Right lobe of liver (tissue), 6 donors: Measurements from ENCODE around the gene ACP6. TPM values are rescaled to one million over a fixed set of nuclear protein-coding genes. Genes with fewer than 3 reads are reported as not detected.
A peak's percentile ranks its signal among the peaks of the same experiment; 100 is the strongest.

Source experiments
- ATAC-seq, 4 donors: fragments of 200-7000 bp; cut with Tn5 transposase; one replicate each; pipeline ENCODE4 v1.9.1; 2020; ENCODE audit warnings: mild to moderate bottlenecking in 4 of 4, moderate library complexity in 4 of 4
- DNase-seq, 3 donors: peaks; one replicate each; pipeline ENCODE4 v3.0.0-alpha.2; 2020
- H3K27ac ChIP-seq, 3 donors: fragments of 200-600 bp; one replicate each; pipeline ENCODE4 v1.8.0; 2022
- H3K27me3 ChIP-seq, 2 donors: fragments of 200-600 bp; one replicate each; pipeline ENCODE4 v1.8.0; 2022
- H3K36me3 ChIP-seq, 4 donors: fragments of 200-600 bp; sonication (generic) in 1 of 4; one replicate each; pipeline versions ENCODE4 v1.5.1 to v1.8.0; 2017 to 2022; ENCODE audit warnings: control low read depth in 1 of 4
- H3K4me1 ChIP-seq, 4 donors: fragments of 200-600 bp; sonication (generic) in 1 of 4; one replicate each; pipeline versions ENCODE4 v1.5.1 to v1.8.0; 2017 to 2022; ENCODE audit warnings: control low read depth in 1 of 4
- H3K4me3 ChIP-seq, 3 donors: fragments of 200-600 bp; one replicate each; pipeline ENCODE4 v1.8.0; 2022
- H3K9me3 ChIP-seq, 4 donors: fragments of 200-600 bp; sonication (generic) in 1 of 4; one replicate each; pipeline versions ENCODE4 v1.5.1 to v1.8.0; 2017 to 2022; ENCODE audit warnings: control low read depth in 1 of 4
- POLR2A ChIP-seq: fragments of 450-650 bp; IDR thresholded peaks from one replicate; pipeline ENCODE4 v1.6.1; 2017; ENCODE audit warnings: antibody characterized with exemption, mild to moderate bottlenecking
- WGBS: methylation state at CpG from one replicate; pipeline ENCODE4 v1.1.6; 2018; ENCODE audit warnings: low coverage, low lambda C conversion rate; ENCODE audit not compliant: insufficient coverage; ENCODE audit errors: missing lambda C conversion rate; 5-methylcytosine and 5-hydroxymethylcytosine counted together
- intact Hi-C, 2 donors: fragments of 100-400 bp; cut with DNase I; formaldehyde crosslinking; loops; one replicate each; pipeline versions ENCODE4 v1.11.2 to v1.14.1; 2022
- total RNA-seq, 6 experiments: library from RNA; depleted of rRNA in 2 of 6; stranded (reverse); fragments of >200 nt in 2 of 6; fragmentation: NEBNext Ultra II Directional in 3 of 6; extraction: Animal tissue kit (Norgen Biotek cat#: 25700) in 3 of 6; gene quantifications; one replicate each; pipeline versions ENCODE4 v1.1.0 to v1.2.4, GENCODE V29; 2016 to 2023
- TF ChIP-seq, protein P1 (sequence below), 4 donors: fragments of 200-600 bp in 3 of 4; fragments of 450-650 bp in 1 of 4; IDR thresholded peaks; one replicate each; pipeline versions ENCODE4 v1.5.1 to v1.8.0; 2016 to 2022; ENCODE audit warnings: antibody characterized with exemption in 4 of 4, mild to moderate bottlenecking in 2 of 4
- donor health status: DM: no; HTN: yes; CAD: no.
- donor health status: DM: no; HTN: no; CAD: no.
- donor health status: DM: no; HTN: no; CAD: no.
- donor health status: DM: no; HTN: yes; CAD: no.
- donor health status: DM: no; HTN: yes; CAD: no.

The ACP6 gene
- total RNA-seq, 6 experiments from 2014 or later: 6.8 to 17.7 (median 11.9) TPM

DNA sequence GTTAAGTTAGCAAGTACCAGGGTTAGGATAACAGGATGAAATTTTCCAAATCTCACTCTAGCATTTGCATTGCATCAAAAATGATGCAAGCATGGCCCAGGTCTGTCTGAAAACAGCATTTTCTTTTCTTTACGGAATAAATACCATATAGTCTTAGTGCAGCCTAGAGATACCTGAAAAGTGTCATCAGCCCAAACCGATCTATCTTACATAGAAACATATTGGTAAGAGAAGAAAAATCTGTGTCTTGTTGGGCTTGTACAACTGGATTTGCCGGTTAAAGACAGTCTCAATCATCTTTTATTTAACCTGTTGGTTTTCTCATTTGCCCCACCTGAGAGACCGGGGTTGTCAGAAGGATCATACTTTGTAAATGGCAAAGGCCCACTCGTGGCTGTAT is 15.8 kb downstream of the ACP6 start:
- DNase-seq (no peak), ATAC-seq (no peak)
- intact Hi-C loops: no loop called here
- TF ChIP-seq, protein P1, sequence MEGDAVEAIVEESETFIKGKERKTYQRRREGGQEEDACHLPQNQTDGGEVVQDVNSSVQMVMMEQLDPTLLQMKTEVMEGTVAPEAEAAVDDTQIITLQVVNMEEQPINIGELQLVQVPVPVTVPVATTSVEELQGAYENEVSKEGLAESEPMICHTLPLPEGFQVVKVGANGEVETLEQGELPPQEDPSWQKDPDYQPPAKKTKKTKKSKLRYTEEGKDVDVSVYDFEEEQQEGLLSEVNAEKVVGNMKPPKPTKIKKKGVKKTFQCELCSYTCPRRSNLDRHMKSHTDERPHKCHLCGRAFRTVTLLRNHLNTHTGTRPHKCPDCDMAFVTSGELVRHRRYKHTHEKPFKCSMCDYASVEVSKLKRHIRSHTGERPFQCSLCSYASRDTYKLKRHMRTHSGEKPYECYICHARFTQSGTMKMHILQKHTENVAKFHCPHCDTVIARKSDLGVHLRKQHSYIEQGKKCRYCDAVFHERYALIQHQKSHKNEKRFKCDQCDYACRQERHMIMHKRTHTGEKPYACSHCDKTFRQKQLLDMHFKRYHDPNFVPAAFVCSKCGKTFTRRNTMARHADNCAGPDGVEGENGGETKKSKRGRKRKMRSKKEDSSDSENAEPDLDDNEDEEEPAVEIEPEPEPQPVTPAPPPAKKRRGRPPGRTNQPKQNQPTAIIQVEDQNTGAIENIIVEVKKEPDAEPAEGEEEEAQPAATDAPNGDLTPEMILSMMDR (IDR thresholded peaks at IDR 0.05): no peak
- Histone ChIP-seq H3K4me1 (no peaks in the 10 kb centered on the region), H3K36me3 (peaks cover 0 to 57% (median 12%) of the 10 kb centered on the region in 4 donors), H3K4me3 (no peak overlapping the region), H3K27ac (no peak overlapping the region), H3K9me3 (no peaks in the 10 kb centered on the region), H3K27me3 (no peaks in the 10 kb centered on the region)
- whole genome bisulfite sequencing: 91% methylated on average over 5 of the region's 5 CpGs

DNA sequence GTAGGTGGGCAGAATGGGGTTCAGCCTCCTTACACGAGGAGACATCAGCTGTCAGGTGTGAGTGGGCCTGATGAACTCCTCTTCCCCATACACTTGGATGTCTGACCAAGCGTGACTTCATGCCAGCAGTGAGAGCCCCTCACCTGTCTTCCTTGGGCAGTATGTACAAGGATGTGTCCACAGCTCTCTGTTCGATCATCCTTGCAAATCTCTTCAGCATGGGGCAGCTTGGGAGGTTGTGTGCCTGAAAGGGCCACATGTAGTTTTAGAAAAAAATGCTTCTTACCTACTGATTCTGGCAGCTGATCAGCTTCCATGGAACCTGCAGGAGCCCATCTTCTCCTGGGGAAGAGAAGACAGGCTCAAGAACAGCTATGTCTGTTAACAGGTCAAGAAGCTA is 18.0 kb downstream of the ACP6 start:
- H3K4me3 ChIP-seq: no peak overlapping the region
- H3K4me1 ChIP-seq: no peaks in the 10 kb centered on the region
- TF ChIP-seq, protein P1 (IDR thresholded peaks at IDR 0.05): no peak
- TF ChIP-seq POLR2A: no peak
- peaks cover 0 to 58% (median 17%) of the 10 kb centered on the region in 4 donors for H3K36me3 ChIP-seq
- ATAC-seq: no peak
- no peaks in the 10 kb centered on the region for H3K9me3 ChIP-seq
- WGBS: no CpG with 5 or more reads among the region's 3 CpGs
- no peaks in the 10 kb centered on the region for H3K27me3 ChIP-seq
- no peak for DNase-seq
- no peak overlapping the region for H3K27ac ChIP-seq
- intact Hi-C loops: no loop called here

DNA sequence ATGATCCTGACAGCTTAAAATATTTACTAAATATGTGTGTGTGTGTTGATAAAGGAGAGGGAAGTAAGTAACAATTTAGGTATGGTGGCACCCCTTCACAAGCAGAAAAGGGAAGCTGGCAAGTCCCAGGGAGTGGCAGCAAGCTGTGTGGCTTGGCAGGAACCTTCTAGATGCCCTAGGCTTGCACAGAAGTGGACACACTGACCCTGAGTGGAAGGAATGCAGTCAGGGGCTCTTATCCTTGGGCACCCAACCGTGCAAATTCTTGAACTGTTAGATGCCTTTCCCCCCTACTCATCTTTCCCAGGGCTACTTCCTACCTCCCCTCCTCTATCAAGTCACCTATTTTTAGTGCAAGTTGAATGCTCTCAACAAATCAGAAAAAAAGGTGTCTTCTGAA is 18.9 kb downstream of the ACP6 start:
- no CpG with 5 or more reads among the region's 1 CpG for WGBS
- no peak overlapping the region for H3K27ac ChIP-seq
- no peak overlapping the region for H3K4me3 ChIP-seq
- H3K36me3 ChIP-seq: peaks cover 0 to 58% (median 17%) of the 10 kb centered on the region in 4 donors
- no peaks in the 10 kb centered on the region for H3K4me1 ChIP-seq
- ATAC-seq (no peak), DNase-seq (no peak)
- no peaks in the 10 kb centered on the region for H3K27me3 ChIP-seq
- no peaks in the 10 kb centered on the region for H3K9me3 ChIP-seq
- intact Hi-C loops: no loop called here
- TF ChIP-seq, protein P1 (IDR thresholded peaks at IDR 0.05): no peak
- TF ChIP-seq POLR2A: no peak

DNA sequence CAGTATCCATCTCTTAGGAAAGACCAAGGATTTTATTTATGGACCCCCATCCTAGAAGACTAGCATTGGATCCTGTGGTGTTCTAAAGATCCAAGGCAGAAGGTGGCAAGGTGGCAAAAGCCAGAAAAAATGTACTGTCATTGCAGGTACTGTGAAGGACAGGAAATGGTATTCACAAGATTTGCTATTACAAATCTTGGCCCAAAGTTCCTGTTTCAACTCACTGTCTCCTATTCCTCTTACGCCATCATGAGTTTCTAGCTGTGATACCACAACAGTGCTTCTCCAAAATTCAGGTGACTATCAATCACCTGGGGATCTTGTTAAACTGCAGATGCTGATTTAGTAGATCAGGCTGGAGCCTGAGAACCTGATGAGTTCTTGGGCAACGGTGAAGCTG is 21.4 kb downstream of the ACP6 start:
- 88% methylated on average over 2 of the region's 2 CpGs for WGBS
- intact Hi-C loops: loop anchor here in 1 of 2 donors (10.0 kb wide), 1 partner anchor 236 kb away; no protein-coding TSS in a partner anchor
- peak in 1 of 4 donors; percentile 39 for ATAC-seq

More for the DNA sequence above, 21.4 kb downstream of the ACP6 start:
- no peaks in the 10 kb centered on the region for H3K9me3 ChIP-seq
- no peaks in the 10 kb centered on the region for H3K4me1 ChIP-seq
- no peak overlapping the region for H3K27ac ChIP-seq
- TF ChIP-seq POLR2A: no peak
- TF ChIP-seq, protein P1 (IDR thresholded peaks at IDR 0.05): no peak
- no peak for DNase-seq
- H3K27me3 ChIP-seq: no peaks in the 10 kb centered on the region
- peaks cover 0 to 47% (median 17%) of the 10 kb centered on the region in 4 donors for H3K36me3 ChIP-seq
- H3K4me3 ChIP-seq: no peak overlapping the region
